Measurements from ENCODE around the gene BCORL1. TPM values are rescaled to one million over a fixed set of nuclear protein-coding genes. Genes with fewer than 3 reads are reported as not detected.
A peak's percentile ranks its signal among the peaks of the same experiment; 100 is the strongest.

BCORL1 gene
- total RNA-seq, 2 donors from 2014 or later: 14.8 to 17.7 TPM

DNA sequence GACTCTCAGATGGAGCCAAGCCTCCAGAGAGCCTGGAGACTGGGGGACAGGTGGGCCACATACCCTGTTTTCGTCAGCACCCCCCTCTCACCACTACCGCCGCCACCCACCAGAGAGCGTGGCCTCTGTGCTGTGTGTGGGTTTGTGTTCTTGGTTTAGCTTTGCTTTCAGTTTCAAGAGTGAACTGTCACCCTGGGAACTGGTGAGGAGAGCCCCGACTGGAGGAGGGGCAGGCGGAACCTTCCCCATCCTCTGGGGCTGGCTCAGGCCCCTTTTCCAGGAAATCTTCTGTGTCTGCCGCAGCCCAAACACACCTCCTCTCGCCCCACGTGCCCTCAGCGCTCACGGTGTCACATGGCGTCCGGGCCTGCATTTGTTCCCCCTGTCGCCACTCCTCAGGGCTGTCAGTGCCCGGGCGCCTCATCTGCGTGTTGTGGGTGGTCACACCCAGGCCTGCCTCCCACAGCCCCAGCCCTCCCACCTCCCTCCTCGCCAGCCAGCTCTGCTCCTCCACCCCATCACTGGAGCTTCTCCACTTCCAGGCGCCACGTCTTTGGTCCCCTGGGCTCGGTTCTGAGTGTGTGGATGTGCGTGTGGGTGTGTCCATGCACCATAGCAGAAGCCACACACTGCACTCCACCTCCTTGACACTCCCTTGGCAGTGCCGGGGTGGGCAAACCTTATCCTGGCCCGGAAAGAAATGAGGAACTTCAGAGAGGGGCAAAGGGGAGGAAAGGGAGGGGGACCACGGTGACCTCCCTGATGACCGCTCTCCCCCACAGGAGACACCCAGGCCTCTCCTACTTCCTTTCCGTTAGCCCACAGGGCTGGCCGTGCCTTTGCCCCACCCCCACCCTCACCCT, 100.0 kb downstream of the BCORL1 start:
- intact Hi-C loops (cut with DNase I): no loop called here
- peak; percentile 89 for DNase-seq (ENCODE audit: low spot score)

GRCh38 chrX:130083107-130083490, 100.7 kb downstream of the BCORL1 start:
- no peak for DNase-seq (ENCODE audit: low spot score)
- intact Hi-C loops (cut with DNase I): no loop called here

- DNase-seq (ENCODE audit: low spot score): no peak
- intact Hi-C loops (cut with DNase I): no loop called here
Measured at GRCh38 chrX:130083656-130084382, 101.4 kb downstream of the BCORL1 start.

GRCh38 chrX:130084631-130085237, 102.3 kb downstream of the BCORL1 start:
- DNase-seq (ENCODE audit: low spot score): no peak
- intact Hi-C loops (cut with DNase I): loop anchor here in 1 of 2 donors (5.0 kb wide), 1 partner anchor 1742 kb away; no protein-coding TSS in a partner anchor

- no peak for DNase-seq (ENCODE audit: low spot score)
- intact Hi-C loops (cut with DNase I): loop anchor here in 1 of 2 donors (5.0 kb wide), 1 partner anchor 1743 kb away; no protein-coding TSS in a partner anchor
Measured at GRCh38 chrX:130085551-130086446, 103.4 kb downstream of the BCORL1 start.

GRCh38 chrX:130086447-130087206, 104.2 kb downstream of the BCORL1 start:
- no peak for DNase-seq (ENCODE audit: low spot score)
- intact Hi-C loops (cut with DNase I): loop anchor here in 1 of 2 donors (5.0 kb wide), 1 partner anchor 1744 kb away; no protein-coding TSS in a partner anchor

GRCh38 chrX:130090364-130090763, 107.9 kb downstream of the BCORL1 start:
- intact Hi-C loops (cut with DNase I): no loop called here
- DNase-seq (ENCODE audit: low spot score): no peak

DNA sequence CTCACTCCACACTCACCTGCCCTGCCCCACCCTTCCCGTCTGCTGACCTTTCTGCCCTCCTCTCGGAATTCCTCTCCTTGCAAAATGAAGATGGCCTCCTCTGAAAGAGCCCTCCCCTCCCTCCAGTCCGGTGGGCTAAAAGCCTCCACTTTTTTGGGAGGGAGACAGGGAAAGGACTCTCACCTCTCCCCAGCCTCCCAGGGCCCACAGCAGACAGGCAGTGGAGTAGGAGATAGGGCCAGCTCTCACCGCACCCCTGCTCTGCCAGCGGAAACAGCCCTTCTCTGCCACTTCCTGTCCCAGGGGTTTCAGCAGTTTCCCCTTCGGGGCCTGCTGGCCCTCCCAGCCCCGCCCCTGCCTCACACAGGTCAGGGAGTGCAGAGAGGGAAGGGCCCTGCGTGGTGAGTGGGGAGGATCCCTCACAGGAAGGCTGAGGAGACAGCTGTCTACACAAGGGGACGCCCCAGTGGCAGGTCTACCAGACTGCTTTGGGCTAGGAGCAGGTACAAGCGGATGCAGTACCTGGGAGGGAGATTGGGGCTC, 109.6 kb downstream of the BCORL1 start:
- DNase-seq (ENCODE audit: low spot score): no peak
- intact Hi-C loops (cut with DNase I): no loop called here

GRCh38 chrX:130093271-130093670, 110.8 kb downstream of the BCORL1 start:
- DNase-seq (ENCODE audit: low spot score): no peak
- intact Hi-C loops (cut with DNase I): no loop called here

DNA sequence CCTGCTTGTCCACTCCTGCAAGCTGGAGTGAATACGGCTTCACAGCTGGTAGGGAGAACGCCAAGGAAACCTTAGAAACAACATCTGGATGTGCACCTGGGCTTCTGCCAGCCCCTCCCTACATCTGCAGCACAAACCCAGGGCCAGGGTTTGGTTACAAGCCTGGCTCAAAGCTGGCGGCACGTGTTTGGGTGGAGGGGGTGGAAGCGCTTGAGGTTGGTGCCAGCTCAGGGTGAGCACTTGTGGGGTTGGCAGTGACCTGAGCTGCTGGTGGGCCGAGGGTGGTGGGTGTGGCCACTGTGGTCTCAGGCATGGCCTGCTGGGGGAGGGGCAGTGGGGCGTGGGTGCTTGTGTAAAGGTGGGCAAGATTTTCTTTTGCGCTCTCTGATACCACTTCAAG, 112.3 kb downstream of the BCORL1 start:
- intact Hi-C loops (cut with DNase I): no loop called here
- no peak for DNase-seq (ENCODE audit: low spot score)

- intact Hi-C loops (cut with DNase I): no loop called here
- DNase-seq (ENCODE audit: low spot score): no peak
Measured at GRCh38 chrX:130095249-130096030, 113.0 kb downstream of the BCORL1 start.

- no peak for DNase-seq (ENCODE audit: low spot score)
- intact Hi-C loops (cut with DNase I): no loop called here
Measured at GRCh38 chrX:130097507-130098209, 115.2 kb downstream of the BCORL1 start.

- intact Hi-C loops (cut with DNase I): no loop called here
Measured at GRCh38 chrX:130098210-130098552, 115.7 kb downstream of the BCORL1 start.

DNA sequence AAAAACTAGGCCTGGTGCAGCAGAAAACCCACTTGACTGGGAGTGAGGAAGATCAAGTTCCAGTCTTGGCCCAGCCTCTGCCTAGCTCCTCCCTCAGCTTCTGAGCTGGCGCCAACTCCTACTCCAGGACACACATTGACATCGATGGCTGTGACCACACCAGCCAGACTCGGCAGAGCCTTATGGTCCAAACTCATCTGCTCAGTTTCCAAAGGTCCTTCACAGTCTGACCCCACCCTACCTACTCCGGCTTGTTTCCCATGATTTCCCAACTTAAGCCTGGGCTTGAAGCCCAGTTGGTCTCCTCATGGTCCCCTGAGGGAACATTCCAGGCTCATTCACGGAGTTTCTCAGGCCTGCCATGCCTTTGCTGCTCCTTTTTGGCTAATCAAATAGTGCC, 117.7 kb downstream of the BCORL1 start:
- DNase-seq (ENCODE audit: low spot score): peak; percentile 91
- intact Hi-C loops (cut with DNase I): loop anchor here in 1 of 2 donors (2.0 kb wide), 1 partner anchor 71 kb away; no protein-coding TSS in a partner anchor

More at GRCh38 chrX:130098210-130098552, 115.7 kb downstream of the BCORL1 start:
- no peak for DNase-seq (ENCODE audit: low spot score)

GRCh38 chrX:130103605-130104004, 121.2 kb downstream of the BCORL1 start:
- intact Hi-C loops (cut with DNase I): no loop called here
- no peak for DNase-seq (ENCODE audit: low spot score)

DNA sequence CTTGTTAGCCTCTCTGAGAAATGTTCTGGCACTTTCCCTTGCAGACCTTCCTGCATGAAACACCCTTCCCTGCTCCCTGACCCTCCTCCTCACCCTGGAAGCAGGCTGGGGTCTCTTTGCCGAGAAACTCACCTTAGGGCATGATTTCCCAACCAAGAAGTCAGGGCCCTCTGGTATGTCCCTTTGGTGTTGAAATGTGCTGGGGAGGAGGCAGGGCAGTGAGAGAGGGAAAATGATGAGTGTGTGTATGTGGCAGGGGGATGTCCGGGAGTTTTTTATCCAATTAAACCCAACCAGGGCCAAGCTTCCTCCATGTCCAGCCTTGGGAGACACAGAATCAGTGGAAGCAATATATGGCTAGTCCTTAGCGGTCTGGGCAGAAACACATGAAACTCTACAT, 122.8 kb downstream of the BCORL1 start:
- DNase-seq (ENCODE audit: low spot score): no peak
- intact Hi-C loops (cut with DNase I): no loop called here

DNA sequence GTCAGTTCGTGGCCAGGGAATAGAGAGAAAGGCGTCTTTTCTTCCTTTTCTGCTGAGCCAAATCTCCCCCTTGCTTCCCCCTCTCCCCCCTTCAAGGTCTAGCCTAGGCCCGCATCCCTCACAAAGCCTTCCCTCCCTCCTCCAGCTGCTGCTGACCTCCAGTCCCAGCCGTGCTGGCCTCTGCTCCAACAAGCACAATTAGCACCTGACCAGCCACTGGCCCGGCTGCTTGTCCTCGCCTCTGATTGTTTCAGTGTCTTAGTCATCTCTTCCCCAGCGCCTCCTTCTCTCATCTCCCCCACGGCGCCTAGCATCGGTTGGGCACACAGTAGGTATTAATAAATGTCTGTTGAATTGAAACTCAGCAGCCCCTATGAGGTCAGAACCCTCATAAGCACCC, 123.6 kb downstream of the BCORL1 start:
- no peak for DNase-seq (ENCODE audit: low spot score)
- intact Hi-C loops (cut with DNase I): no loop called here

Data from posterior vena cava (tissue), 2 donors.